ENCODE results near the gene CCDC74A. TPM values are rescaled to one million over a fixed set of nuclear protein-coding genes. Genes with fewer than 3 reads are reported as not detected.

The CCDC74A gene
- total RNA-seq, 2 experiments from 2014 or later = 3.0 to 4.6 TPM

DNA sequence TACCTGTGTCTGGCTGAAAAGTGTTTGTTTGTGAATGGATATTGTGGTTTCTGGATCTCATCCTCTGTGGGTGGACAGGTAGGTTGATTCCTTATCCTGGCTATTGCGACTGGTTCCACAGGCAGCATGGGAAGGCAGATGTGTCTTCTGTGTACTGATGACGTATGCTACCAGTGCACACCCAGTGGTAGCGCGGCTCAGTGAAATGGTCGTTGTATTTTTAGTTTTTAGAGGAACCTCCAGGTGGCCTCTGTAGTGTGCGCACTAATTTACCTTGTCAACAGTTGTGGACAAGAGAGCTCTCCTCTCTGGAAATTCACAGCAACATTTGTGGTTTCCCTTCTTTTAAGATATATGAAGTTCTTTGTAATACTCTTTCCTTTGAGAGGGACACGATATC is 52.5 kb downstream of the CCDC74A start:
- no peak overlapping the region for H3K4me3 Mint-ChIP-seq
- H3K27ac Mint-ChIP-seq = no peak overlapping the region
- CTCF ChIA-PET = no interaction called here
- peaks cover 47% of the 10 kb centered on the region for H3K27me3 Mint-ChIP-seq
- no peaks in the 10 kb centered on the region for H3K4me1 Mint-ChIP-seq
- no peaks in the 10 kb centered on the region for H3K9me3 Mint-ChIP-seq (ENCODE audit: low read depth)
- DNase-seq (no peak), ATAC-seq (no peak)
- H3K36me3 Mint-ChIP-seq = no peaks in the 10 kb centered on the region

Small RNA genes lying within 50 kb of the gene (microRNA-seq; reads per million reads assigned to microRNA genes)
- gene MIR4784 = not detected

Other genes with a start within 250 kb of the CCDC74A start
- gene RAB6D, start 163.7 kb upstream of the CCDC74A start, total RNA-seq = not detected
- not detected for gene TUBA3D, start 51.8 kb upstream of the CCDC74A start, total RNA-seq
- 100 to 1,000 TPM; 198 to 262 TPM for gene MZT2A, start 35.5 kb upstream of the CCDC74A start, total RNA-seq